Liver (tissue), 3 donors: ENCODE results near the gene RUNX1.

Experiments used
- EGR1 ChIP-seq, 2 donors: IDR thresholded peaks; 2 replicates each; pipeline ENCODE4 v1.6.1; 2016 to 2018; ENCODE audit warnings: antibody characterized with exemption in 2 of 2, low read depth in 2 of 2
- FOXA1 ChIP-seq: IDR thresholded peaks from 2 replicates; pipeline ENCODE4 v1.6.1; 2016; ENCODE audit warnings: antibody characterized with exemption
- GABPA ChIP-seq, 2 donors: IDR thresholded peaks in 1 of 2; conservative IDR thresholded peaks in 1 of 2; 2 replicates each; pipeline ENCODE4 v1.6.1; 2016; ENCODE audit warnings: antibody characterized with exemption in 2 of 2, mild to moderate bottlenecking in 1 of 2, moderate library complexity in 1 of 2
- HNF4A ChIP-seq, 2 donors: conservative IDR thresholded peaks; 2 replicates each; pipeline ENCODE4 v1.6.1; 2016; ENCODE audit warnings: antibody characterized with exemption in 2 of 2, mild to moderate bottlenecking in 2 of 2
- NR2F2 ChIP-seq: IDR thresholded peaks from 2 replicates; pipeline ENCODE4 v1.6.1; 2016; ENCODE audit warnings: antibody characterized with exemption
- RAD21 ChIP-seq, 2 donors: IDR thresholded peaks; 2 replicates each; pipeline ENCODE4 v1.6.1; 2016; ENCODE audit warnings: antibody characterized with exemption in 2 of 2, mild to moderate bottlenecking in 2 of 2
- SP1 ChIP-seq: IDR thresholded peaks from 2 replicates; pipeline ENCODE4 v1.6.1; 2018; ENCODE audit warnings: antibody characterized with exemption, mild to moderate bottlenecking
- TAF1 ChIP-seq: conservative IDR thresholded peaks from 2 replicates; pipeline ENCODE4 v1.6.1; 2016; ENCODE audit warnings: antibody characterized with exemption, mild to moderate bottlenecking
- YY1 ChIP-seq: IDR thresholded peaks from 2 replicates; pipeline ENCODE4 v1.6.1; 2016; ENCODE audit warnings: antibody characterized with exemption, mild to moderate bottlenecking
- TF ChIP-seq, protein P1 (sequence below): fragments of 150-350 bp; IDR thresholded peaks from 2 replicates; pipeline ENCODE4 v1.5.1; 2017; ENCODE audit warnings: improper control_type of control experiment, low read depth, low read length; ENCODE audit not compliant: missing input control
- TF ChIP-seq, protein P2 (sequence below): IDR thresholded peaks from 2 replicates; pipeline ENCODE4 v1.6.1; 2016; ENCODE audit warnings: antibody characterized with exemption, mild to moderate bottlenecking
- TF ChIP-seq, protein P3 (sequence below): IDR thresholded peaks from 2 replicates; pipeline ENCODE4 v1.6.1; 2016; ENCODE audit warnings: antibody characterized with exemption
- TF ChIP-seq, protein P4 (sequence below): IDR thresholded peaks from 2 replicates; pipeline ENCODE4 v1.6.1; 2016; ENCODE audit warnings: antibody characterized with exemption
- TF ChIP-seq, protein P5 (sequence below): IDR thresholded peaks from 2 replicates; pipeline ENCODE4 v1.6.1; 2016; ENCODE audit warnings: antibody characterized with exemption
- donor health status: healthy.
- donor health status: healthy.

DNA sequence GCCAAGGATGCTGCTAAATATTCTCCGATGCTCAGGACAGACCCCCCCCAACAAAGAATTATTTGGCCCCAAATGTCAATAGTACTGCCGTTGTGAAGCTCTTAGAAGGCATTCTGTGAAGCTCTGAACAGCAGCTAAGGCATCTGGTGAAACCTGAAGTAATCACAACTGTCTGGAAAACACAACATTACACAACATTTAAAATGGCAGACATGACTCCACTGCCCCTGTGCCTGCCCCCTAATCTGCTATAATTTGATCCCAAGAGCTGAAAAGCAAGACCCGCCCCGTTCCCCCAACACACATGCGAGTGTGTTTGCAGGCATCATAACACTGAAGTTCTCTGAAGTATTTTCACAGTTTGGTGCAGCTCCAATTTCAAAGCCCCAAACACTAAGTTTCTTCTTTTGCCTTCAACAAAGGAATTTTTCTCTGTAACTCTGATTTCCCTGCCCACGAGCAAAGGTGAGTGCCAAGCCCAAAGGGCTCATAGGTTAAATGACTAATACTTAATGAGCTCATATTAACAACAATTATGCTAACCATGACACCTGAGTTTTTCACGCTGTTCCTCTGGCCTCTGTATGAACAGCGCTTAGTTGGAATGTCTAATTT lies 251.1 kb downstream of the RUNX1 start:
- TF ChIP-seq, protein P1, sequence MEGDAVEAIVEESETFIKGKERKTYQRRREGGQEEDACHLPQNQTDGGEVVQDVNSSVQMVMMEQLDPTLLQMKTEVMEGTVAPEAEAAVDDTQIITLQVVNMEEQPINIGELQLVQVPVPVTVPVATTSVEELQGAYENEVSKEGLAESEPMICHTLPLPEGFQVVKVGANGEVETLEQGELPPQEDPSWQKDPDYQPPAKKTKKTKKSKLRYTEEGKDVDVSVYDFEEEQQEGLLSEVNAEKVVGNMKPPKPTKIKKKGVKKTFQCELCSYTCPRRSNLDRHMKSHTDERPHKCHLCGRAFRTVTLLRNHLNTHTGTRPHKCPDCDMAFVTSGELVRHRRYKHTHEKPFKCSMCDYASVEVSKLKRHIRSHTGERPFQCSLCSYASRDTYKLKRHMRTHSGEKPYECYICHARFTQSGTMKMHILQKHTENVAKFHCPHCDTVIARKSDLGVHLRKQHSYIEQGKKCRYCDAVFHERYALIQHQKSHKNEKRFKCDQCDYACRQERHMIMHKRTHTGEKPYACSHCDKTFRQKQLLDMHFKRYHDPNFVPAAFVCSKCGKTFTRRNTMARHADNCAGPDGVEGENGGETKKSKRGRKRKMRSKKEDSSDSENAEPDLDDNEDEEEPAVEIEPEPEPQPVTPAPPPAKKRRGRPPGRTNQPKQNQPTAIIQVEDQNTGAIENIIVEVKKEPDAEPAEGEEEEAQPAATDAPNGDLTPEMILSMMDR, result no peak
- TF ChIP-seq SP1 (no peak), TAF1 (no peak), FOXA1 (no peak), YY1 (no peak), GABPA (IDR thresholded peaks at IDR 0.05 in 1 of 2, conservative IDR thresholded peaks at IDR 0.05 in 1 of 2) (no peak), RAD21 (IDR thresholded peaks at IDR 0.05) (no peak), HNF4A (conservative IDR thresholded peaks at IDR 0.05) (no peak), NR2F2 (no peak), EGR1 (IDR thresholded peaks at IDR 0.05; ENCODE audit: low read depth in 2 of 2) (no peak)
- TF ChIP-seq, protein P2, sequence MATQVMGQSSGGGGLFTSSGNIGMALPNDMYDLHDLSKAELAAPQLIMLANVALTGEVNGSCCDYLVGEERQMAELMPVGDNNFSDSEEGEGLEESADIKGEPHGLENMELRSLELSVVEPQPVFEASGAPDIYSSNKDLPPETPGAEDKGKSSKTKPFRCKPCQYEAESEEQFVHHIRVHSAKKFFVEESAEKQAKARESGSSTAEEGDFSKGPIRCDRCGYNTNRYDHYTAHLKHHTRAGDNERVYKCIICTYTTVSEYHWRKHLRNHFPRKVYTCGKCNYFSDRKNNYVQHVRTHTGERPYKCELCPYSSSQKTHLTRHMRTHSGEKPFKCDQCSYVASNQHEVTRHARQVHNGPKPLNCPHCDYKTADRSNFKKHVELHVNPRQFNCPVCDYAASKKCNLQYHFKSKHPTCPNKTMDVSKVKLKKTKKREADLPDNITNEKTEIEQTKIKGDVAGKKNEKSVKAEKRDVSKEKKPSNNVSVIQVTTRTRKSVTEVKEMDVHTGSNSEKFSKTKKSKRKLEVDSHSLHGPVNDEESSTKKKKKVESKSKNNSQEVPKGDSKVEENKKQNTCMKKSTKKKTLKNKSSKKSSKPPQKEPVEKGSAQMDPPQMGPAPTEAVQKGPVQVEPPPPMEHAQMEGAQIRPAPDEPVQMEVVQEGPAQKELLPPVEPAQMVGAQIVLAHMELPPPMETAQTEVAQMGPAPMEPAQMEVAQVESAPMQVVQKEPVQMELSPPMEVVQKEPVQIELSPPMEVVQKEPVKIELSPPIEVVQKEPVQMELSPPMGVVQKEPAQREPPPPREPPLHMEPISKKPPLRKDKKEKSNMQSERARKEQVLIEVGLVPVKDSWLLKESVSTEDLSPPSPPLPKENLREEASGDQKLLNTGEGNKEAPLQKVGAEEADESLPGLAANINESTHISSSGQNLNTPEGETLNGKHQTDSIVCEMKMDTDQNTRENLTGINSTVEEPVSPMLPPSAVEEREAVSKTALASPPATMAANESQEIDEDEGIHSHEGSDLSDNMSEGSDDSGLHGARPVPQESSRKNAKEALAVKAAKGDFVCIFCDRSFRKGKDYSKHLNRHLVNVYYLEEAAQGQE, result no peak
- TF ChIP-seq, protein P3, sequence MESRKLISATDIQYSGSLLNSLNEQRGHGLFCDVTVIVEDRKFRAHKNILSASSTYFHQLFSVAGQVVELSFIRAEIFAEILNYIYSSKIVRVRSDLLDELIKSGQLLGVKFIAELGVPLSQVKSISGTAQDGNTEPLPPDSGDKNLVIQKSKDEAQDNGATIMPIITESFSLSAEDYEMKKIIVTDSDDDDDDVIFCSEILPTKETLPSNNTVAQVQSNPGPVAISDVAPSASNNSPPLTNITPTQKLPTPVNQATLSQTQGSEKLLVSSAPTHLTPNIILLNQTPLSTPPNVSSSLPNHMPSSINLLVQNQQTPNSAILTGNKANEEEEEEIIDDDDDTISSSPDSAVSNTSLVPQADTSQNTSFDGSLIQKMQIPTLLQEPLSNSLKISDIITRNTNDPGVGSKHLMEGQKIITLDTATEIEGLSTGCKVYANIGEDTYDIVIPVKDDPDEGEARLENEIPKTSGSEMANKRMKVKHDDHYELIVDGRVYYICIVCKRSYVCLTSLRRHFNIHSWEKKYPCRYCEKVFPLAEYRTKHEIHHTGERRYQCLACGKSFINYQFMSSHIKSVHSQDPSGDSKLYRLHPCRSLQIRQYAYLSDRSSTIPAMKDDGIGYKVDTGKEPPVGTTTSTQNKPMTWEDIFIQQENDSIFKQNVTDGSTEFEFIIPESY, result no peak
- TF ChIP-seq, protein P4, sequence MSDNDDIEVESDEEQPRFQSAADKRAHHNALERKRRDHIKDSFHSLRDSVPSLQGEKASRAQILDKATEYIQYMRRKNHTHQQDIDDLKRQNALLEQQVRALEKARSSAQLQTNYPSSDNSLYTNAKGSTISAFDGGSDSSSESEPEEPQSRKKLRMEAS, result no peak
- TF ChIP-seq, protein P5, sequence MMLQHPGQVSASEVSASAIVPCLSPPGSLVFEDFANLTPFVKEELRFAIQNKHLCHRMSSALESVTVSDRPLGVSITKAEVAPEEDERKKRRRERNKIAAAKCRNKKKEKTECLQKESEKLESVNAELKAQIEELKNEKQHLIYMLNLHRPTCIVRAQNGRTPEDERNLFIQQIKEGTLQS, result no peak
